ENCODE results near the gene PSMG1. TPM values are rescaled to one million over a fixed set of nuclear protein-coding genes. Genes with fewer than 3 reads are reported as not detected.
A peak's percentile ranks its signal among the peaks of the same experiment; 100 is the strongest.

Gene PSMG1
- polyA plus RNA-seq, 1 of the 3 experiments (the other 2 are of a cell fraction), result 39.6 TPM

DNA sequence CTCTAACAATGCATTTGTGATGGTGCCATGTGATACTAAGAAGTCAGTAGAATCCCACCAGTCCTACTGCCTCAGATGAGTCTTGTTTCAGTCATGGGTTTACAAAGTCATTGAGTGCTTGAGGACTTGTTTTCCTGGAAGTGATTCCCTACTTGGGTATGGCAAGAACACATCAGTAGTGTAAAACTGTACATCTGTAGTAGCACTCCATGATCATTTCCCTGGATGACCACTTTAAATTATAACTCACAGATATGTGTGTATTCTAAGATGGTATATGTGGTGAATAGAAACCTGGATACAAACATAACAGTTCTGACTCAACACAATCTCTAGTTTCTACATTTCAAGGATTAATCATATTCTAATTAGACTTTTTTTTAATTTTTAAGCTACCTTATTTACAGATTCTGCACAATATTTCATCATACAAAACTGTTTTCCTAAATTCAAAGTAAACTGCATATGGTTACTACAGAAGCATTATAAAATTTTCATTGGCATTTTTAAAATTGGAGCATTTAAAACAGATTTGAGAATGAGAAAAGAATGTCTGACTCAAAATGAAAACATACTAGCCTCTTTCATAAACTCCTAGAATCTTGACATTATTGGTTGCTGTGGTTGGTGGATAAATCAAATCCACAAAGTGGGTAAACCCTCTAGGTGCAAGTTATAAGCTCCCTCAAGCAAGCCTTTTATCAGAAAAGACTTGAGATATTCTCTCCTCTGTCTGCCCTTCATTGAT, 6.8 kb upstream of the PSMG1 start:
- Histone ChIP-seq H3K9me3 (no peaks in the 10 kb centered on the region), H3K4me3 (ENCODE audit: low read depth in 2 of 2, low read length in 1 of 2) (no peak overlapping the region), H3K79me2 (ENCODE audit: insufficient read depth) (no peaks in the 10 kb centered on the region), H2AFZ (ENCODE audit: low read depth) (no peak overlapping the region), H3K4me1 (ENCODE audit: control insufficient read depth in 1 of 2, insufficient read depth in 2 of 2, low read depth in 1 of 2, low read length in 1 of 2) (peaks cover 0 to 22% of the 10 kb centered on the region in 2 experiments; a peak in 3 of 4 replicates), H3K27ac (ENCODE audit: low read depth in 2 of 2, low read length in 1 of 2) (peak overlapping the region in 1 of 2 experiments; percentile 78; a peak in 2 of 4 replicates), H3K27me3 (ENCODE audit: insufficient read depth) (no peaks in the 10 kb centered on the region), H3K9me2 (no peaks in the 10 kb centered on the region), H3F3A (replicated peaks; ENCODE audit: insufficient read depth) (peaks cover 27% of the 10 kb centered on the region), H4K20me1 (ENCODE audit: insufficient read depth) (no peaks in the 10 kb centered on the region), H3K9ac (no peak overlapping the region; the same call in 1 of the 2 replicates), H3K4me2 (peak overlapping the region; percentile 2; the same call in 1 of the 2 replicates), H3K36me3 (replicated peaks in 1 of 2; ENCODE audit: control insufficient read depth in 1 of 2, insufficient read depth in 2 of 2, low read length in 1 of 2) (peaks cover 39 to 43% of the 10 kb centered on the region in 2 experiments)
- TF ChIP-seq GATA2 (CRISPR knock-in tag; IDR thresholded peaks at IDR 0.05), result no peak
- 0 out of 2 replicates have a peak, but pooled peaks have one; percentile 3 for TF ChIP-seq FOSL2 (IDR thresholded peaks at IDR 0.05; ENCODE audit: borderline replicate concordance, low read depth)
- ChIA-PET CTCF (interaction anchor here (1.2 to 1.3 kb wide), 2 partner anchors 26 to 52 kb away, joined by 3 read pairs; no protein-coding TSS in a partner anchor), POLR2A (interaction anchor here (1.0 kb wide), 1 partner anchor 10 kb away, joined by 3 read pairs; no protein-coding TSS in a partner anchor)
- no peak for DNase-seq

DNA sequence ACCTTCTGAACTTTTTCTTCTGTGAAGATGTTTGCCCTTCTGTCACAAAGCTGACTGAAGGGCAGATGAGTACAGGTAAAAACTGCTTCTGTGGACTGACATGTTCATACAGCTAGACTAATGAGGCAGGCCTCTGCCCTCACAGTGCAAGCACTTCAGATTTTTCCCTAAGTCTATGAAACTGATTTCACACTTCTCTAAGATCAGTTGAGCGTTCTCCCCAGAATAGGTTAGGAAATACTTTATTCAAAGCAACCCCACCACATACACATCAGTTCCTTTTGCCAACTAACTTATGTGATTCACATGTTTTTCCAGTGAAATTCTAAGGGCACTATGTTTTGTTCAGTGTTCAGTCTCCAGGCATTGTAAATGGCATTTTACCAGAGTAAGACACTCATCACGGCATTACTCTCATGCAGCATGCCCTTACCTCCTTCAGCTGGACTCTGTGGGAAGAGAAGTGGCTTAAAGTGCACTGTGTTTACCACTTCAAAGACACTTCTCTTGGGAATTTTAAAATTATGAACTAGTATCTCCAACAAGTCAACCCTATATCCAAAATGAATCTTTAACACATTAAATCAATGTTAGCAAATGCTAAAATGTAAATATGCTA, 5.4 kb upstream of the PSMG1 start:
- no peaks in the 10 kb centered on the region for H3K9me3 ChIP-seq
- ChIA-PET CTCF (interaction anchor here (1.1 to 1.2 kb wide), 2 partner anchors 12 to 16 kb away, joined by 3 read pairs; no protein-coding TSS in a partner anchor), POLR2A (no interaction called here)
- TF ChIP-seq SMC3 (IDR thresholded peaks at IDR 0.05; ENCODE audit: low read depth, low read length) (no peak), GATA2 (CRISPR knock-in tag; IDR thresholded peaks at IDR 0.05) (no peak), RXRA (IDR thresholded peaks at IDR 0.05; ENCODE audit: borderline replicate concordance, low read depth) (no peak), EP300 (IDR thresholded peaks at IDR 0.05; ENCODE audit: borderline replicate concordance in 1 of 2, low read depth in 1 of 2, low read length in 1 of 2) (no peak), NRF1 (IDR thresholded peaks at IDR 0.05; ENCODE audit: low read depth, low read length) (no peak), MXI1 (IDR thresholded peaks at IDR 0.05; ENCODE audit: low read depth, low read length) (no peak), RFX5 (IDR thresholded peaks at IDR 0.05; ENCODE audit: low read length) (no peak), FOSL2 (IDR thresholded peaks at IDR 0.05; ENCODE audit: borderline replicate concordance, low read depth) (no peak), JUND (IDR thresholded peaks at IDR 0.05) (no peak), SIN3A (IDR thresholded peaks at IDR 0.05; ENCODE audit: borderline replicate concordance, low read depth, low read length) (no peak), MEF2A (IDR thresholded peaks at IDR 0.05; ENCODE audit: borderline replicate concordance, low read depth) (no peak), GABPA (IDR thresholded peaks at IDR 0.05; ENCODE audit: low read depth) (no peak), FOXM1 (IDR thresholded peaks at IDR 0.05; ENCODE audit: low read depth) (no peak), CHD2 (IDR thresholded peaks at IDR 0.05; ENCODE audit: low read length, partially characterized antibody) (no peak), TCF12 (IDR thresholded peaks at IDR 0.05) (no peak), YY1 (IDR thresholded peaks at IDR 0.05; ENCODE audit: low read depth) (no peak)
- no peak overlapping the region for H3K4me2 ChIP-seq
- peaks cover 4 to 22% of the 10 kb centered on the region in 2 experiments; a peak in 3 of 4 replicates for H3K4me1 ChIP-seq (ENCODE audit: control insufficient read depth in 1 of 2, insufficient read depth in 2 of 2, low read depth in 1 of 2, low read length in 1 of 2)
- H2AFZ ChIP-seq (ENCODE audit: low read depth), result no peak overlapping the region
- peak overlapping the region in 1 of 2 experiments; percentile 78; a peak in 2 of 4 replicates for H3K27ac ChIP-seq (ENCODE audit: low read depth in 2 of 2, low read length in 1 of 2)
- no peaks in the 10 kb centered on the region for H3K79me2 ChIP-seq (ENCODE audit: insufficient read depth)
- H3K4me3 ChIP-seq (ENCODE audit: low read depth in 2 of 2, low read length in 1 of 2), result no peak overlapping the region
- H3K9ac ChIP-seq, result no peak overlapping the region
- no peak for DNase-seq
- no peaks in the 10 kb centered on the region for H3K27me3 ChIP-seq (ENCODE audit: insufficient read depth)
- WGBS (ENCODE audit: low lambda C conversion rate), result 97% methylated on average over 2 of the region's 2 CpGs
- peaks cover 26 to 30% of the 10 kb centered on the region in 2 experiments for H3K36me3 ChIP-seq (replicated peaks in 1 of 2; ENCODE audit: control insufficient read depth in 1 of 2, insufficient read depth in 2 of 2, low read length in 1 of 2)
- no peaks in the 10 kb centered on the region for H4K20me1 ChIP-seq (ENCODE audit: insufficient read depth)
- H3F3A ChIP-seq (replicated peaks; ENCODE audit: insufficient read depth), result peaks cover 34% of the 10 kb centered on the region
- no peaks in the 10 kb centered on the region for H3K9me2 ChIP-seq

Measured in SK-N-SH (cell line).